CD4-positive, alpha-beta T cell treated with Interleukin-1 beta for 1 hour (primary cell): Measurements from ENCODE around the gene IQGAP1.
A peak's percentile ranks its signal among the peaks of the same experiment; 100 is the strongest.
"Not testable (repeated sequence)": the region's sequence is repeated elsewhere in the genome, so short reads cannot be mapped to it uniquely, and the experiment has no call there.

ENCODE experiments used
- DNase-seq, 2 donors: peaks; one replicate each; pipeline ENCODE4 v3.0.0-alpha.2; 2020 to 2022

IQGAP1 gene

DNA sequence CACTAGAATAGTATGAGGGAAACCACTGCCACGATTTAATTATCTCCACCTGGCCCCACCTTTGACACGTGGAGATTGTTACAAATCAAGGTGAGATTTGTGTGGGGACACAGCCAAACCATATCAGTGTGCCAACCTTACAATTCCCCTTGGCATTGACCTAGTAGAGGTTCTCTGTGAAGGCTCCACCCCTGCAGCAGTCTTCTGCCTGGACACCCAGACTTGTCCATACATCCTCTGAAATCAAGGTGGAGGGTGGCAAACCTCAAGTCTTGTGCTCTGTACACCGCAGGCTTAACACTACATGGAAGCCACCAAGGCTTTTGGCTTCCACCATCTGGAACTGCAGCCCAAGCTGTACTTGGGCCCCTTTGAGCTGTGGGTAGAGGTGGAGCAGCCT, 8.8 kb upstream of the IQGAP1 start:
- DNase-seq: no peak

DNA sequence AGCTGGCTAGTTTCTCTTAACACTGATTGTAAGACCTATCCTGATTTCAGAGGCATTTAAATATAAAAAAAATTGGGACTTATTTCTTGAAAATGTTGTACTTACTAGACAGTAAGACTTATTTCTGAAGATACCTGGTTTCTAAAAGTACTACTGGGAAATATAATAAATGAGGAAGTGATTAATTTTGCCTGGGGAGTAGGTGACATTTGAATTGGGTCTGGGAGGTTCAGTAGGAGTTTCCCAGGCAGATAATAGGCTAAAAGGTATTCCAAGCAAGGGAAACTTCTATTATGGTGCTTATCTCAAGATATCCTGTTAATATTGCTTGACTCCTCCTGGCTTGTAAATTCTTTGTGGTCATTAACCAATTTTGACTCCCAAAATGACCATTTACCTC, 6.5 kb upstream of the IQGAP1 start:
- DNase-seq: no peak

DNA sequence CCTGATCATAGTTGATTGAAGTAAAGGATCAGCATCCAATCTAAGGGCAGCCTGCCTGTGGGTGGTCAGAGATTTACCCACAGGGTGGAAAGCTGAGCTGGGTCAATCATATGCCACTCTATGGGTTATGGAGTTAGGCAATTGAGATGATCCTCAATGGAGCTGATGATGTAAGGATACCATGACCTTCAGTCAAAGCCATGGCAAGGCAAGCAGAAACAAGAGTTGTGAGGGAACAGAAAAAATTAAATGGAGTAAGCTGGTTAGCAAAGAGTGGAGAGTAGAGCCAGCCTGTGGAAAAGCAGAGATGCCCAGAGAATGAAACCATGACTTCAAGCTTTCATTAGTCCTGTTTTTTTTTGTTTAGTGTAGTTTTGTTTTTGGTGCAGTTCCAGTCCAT, 5.7 kb upstream of the IQGAP1 start:
- DNase-seq: no peak

DNA sequence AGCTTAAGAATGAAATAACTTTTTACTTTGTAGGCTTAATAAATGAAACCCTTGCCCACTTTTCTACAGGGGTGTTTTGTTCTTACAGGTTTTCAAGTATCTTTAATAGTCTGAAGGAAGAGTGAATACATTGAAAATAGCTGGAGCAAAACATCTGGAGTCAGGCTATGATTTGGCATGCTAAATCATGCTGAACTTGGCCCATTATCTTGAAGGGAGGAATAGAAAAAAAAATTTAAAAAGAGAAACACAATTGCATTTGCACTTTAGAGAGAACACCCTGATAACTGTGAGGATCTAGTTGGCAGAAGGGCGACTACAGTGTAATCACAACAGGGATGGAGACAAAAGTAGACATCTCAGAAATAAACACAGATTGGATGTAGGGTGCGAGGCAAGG, 1.8 kb upstream of the IQGAP1 start:
- no peak for DNase-seq

DNA sequence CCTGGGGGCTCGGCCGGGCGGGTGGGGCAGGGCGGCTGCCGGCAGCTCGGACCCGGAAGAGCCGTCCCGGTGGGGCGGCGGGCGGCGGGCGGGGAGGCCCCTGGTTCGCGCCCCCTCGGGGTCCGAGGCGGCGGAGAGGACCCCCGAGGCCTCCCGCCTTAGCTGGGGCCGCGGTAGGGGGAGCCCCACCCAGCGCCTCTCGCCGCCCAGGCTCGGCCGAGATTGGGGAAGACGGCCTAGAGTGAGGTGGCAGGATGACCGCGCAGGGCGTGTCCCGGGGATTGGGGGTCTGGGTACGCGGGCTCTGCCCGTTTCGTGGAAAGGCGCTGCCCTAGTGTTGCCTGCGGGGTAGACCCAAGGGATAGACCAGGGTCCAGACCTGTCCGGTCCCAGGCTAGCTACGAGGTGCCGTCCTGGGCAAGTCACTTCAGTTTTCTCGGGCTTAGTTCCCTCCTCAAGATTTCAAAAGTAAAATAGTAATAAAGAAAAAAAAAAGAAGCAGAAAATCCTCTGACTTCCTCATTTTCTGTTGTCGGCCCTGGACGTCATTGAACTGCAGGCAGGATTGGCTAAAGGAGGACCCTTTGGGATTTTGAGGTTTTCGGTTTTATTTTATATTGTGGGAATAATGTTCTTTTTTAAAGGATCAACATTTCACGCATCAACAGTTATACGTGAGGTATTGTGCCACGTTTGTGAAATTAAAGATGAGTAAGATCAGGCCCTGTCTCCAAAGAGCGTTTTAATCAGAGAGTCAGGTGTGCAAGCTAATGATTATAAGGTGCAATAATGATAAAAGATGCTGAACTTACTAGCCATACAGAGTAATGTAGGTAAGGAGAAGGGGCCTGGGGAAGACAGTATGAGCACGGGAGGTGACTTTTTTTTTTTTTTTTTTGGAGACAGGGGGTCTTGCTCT, 679 bp downstream of the IQGAP1 start:
- DNase-seq: peak; percentile 60 to 77

DNA sequence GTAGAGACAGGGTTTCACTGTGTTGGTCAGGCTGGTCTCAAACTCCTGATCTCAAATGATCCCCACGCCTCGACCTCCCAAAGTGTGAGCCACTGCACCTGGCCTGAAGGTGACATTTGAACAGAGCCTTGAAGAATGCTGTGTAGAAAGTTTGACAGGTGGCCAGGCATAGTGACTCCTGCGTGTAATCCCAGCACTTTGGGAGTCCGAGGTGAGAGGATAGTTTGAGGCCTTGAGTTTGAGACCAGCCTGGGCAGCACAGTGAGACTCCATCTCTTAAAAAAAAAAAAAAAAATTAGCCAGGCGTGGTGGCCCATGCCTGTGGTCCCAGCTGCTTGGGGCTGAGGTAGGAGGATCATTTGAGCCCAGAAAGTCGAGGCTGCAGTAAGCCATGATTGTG, 1.5 kb downstream of the IQGAP1 start:
- DNase-seq: no peak

DNA sequence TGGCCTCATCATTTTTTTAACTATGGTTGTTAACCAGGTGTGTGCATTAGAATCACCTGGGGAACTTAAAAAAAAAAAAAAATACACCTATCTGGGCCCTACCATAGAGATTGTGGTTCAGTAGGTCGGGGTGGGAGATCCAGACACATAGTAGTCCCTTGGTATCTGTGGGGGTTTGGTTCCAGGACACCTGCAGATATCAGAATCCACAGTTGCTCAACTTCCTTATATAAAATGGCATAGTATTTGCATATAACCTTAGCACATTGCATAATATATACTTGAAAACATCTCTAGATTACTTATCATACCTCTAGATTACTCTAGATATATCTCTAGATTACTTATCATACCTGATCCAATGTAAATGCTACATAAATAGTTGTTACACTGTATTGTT, 5.0 kb downstream of the IQGAP1 start:
- DNase-seq: no peak

DNA sequence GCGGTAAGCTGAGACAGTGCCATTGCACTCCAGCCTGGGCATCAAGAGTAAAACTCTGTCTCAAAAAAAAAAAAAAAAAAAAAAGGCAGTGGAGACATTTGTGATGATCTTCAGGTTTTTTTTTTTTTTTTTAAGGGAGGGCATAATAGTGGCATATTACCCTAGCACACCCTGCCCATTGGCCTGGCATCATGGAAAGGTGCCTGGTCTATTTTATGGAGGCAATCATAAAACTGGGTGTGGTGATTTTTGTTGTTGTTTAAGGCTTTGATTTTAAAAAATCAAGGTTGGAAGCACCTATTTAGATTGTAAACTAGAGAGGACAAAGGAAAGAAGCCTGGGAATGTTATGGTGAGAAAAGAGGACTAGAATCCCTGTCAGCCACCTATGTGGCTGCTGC, 6.0 kb downstream of the IQGAP1 start:
- no peak for DNase-seq

DNA sequence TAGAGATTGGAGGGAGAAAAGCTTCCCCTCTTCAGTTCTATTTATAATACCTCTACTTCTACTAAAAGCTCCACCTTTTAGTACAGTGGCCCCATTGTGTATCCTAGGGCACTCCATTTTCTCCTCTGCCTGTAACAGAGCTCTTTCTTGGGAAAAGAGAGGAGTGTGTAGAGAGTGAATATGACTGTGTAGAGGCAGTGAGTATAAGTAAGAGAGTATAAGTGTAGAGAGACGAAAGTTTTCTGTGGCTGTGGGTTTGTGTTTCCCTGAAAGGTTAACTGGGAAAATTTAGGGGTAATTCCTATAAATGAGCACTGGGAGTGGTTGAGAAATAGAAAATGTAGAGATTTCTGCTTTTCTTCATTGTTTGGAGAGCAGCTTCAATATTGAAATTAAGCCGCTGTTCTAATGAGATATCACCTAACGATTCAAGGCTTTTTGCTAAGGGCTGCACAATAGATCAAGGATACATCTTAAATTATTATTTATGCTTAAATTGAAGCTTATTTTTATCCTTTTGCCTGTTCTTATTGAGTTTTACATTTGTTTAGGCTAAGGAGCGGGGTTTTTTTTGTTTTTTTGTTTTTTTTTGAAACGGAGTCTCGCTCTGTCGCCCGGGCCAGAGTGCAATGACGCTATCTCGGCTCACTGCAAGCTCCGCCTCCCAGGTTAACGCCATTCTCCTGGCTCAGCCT, 6.9 kb downstream of the IQGAP1 start:
- DNase-seq: no peak

DNA sequence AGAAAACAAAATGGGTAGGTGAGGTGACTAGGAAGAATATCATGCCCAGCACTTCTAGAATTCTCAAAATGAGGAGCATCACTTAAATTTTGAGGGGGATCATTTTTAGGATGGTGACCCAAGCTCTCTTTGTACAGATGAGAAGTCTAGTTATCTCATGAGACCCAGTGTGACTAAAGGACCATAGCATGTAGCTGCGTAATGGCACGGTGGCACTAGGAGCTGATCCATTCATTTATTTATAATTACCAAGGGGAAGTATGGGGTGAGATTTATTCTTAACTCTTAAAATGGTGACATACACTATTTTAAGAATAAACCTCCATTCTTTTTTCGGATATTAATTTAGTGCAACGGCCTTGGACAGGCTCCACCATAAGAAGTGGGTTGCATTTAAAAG, 8.3 kb downstream of the IQGAP1 start:
- no peak for DNase-seq

DNA sequence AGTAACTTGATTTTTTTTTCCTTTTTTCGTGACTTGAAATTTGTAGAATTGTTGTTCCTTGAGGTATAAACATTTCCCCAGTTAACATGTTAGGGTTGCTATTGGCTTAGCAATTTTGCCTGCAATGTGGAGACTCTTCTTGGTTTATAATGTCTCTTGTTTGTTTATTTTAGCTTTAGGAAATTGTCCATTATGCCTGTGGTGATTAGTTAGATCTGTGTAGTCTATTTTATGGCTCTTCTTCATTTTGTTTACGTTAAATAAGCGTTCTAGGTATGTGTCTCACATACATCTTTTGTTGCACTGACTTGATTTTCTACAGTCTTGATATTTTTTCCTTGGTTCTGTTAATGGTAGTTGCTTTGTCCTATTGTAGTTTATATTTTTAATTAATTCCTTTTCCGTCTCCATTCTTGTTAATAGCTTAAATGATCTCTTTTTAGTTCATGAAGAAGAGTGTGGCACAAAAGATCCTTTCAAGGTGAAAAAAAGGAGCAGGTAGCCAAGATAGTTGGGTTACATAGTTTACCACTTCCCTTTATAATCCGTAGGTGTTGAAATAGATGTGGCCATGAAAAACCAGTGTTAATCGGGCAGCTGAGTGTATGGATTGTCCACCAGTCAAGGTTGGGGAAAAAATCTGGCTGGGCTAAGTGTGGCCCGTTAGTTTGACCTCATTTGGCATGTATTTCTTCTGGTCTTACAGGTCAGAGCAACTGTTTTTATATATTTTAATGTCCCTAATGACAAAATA, 12.1 kb downstream of the IQGAP1 start:
- peak in 1 of 2 donors; percentile 48 for DNase-seq

DNA sequence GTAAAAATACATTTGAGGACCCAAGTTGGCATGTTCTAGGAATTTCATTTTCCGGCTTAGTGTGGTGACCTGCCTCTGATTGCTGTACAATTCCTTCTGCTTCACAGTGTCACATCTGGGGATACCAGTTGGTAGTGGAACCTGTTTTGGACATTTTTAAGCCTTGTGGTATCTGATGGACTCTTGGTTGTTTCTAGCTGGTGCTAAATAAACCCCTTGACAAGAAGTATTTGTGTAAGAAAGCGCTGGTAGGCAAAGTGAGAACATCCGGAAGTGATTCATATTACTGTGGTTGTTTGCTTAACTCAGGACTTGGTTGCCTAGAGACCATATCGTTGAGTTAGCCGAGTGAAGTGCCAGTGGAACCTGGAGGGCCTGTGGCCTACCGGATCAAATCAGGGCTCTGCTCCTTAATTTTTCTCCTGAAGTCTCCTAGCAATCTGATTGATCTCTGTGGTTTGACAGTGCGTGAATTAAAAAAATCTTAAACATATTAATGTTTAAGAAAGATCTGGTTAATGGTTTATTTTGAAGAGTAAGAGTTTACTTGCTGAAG, 12.8 kb downstream of the IQGAP1 start:
- DNase-seq: peak; percentile 87 to 90

DNA sequence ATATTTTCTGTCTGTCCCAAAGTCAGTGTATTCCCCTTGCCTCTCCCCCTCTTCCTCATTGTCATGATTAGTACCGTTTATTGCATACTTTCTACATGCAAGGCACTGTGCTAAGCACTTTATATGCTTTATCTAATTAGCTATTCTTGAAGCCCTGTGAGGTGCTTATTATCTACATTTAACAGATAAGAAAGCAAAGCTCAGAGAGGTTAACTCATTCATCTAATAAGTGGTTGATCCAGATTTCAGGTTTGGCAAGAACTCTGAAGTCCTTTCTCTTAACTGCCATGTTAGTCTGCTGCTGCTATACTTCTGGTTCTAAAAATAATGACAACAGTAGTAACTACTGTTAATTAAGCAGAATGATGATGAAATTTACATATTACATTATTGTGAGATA, 13.5 kb downstream of the IQGAP1 start:
- no peak for DNase-seq

DNA sequence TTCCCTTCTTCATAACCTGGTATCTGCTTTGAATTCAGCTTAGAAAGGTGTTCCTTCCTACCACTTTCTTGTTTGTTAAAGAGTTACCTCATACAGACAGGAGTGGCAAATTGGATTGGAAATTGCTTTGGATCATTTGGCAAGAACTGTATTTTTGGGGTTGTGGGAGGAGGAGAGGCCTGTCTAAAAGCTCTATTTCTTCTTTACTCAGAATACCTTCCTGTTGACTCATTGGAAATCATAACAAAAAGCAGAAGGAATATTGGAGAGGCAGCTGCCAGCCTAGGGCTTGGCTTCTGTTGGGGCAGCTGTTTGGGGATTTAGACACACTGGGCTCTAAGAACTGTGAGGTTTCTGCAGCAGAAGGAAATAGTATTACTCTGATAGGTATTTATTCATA, 14.2 kb downstream of the IQGAP1 start:
- peak in 1 of 2 donors; percentile 36 for DNase-seq

DNA sequence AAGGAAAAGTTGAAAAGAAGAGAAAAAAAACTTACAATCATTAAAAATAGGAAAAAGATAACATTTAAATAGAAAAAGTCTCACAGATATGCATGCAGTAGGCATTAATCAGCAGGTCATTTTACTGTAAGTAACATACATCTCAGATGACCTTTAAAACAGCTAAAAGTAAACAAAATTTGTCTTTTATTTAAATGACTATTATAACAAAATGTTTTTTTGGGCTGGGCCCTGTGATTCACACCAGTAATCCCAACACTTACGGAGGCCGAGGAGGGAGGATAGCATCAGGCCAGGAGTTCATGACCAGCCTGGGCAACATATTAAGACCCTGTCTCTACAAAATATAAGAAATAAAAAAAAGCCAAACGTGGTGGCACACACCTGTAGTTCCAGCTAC, 14.7 kb downstream of the IQGAP1 start:
- no peak for DNase-seq

DNA sequence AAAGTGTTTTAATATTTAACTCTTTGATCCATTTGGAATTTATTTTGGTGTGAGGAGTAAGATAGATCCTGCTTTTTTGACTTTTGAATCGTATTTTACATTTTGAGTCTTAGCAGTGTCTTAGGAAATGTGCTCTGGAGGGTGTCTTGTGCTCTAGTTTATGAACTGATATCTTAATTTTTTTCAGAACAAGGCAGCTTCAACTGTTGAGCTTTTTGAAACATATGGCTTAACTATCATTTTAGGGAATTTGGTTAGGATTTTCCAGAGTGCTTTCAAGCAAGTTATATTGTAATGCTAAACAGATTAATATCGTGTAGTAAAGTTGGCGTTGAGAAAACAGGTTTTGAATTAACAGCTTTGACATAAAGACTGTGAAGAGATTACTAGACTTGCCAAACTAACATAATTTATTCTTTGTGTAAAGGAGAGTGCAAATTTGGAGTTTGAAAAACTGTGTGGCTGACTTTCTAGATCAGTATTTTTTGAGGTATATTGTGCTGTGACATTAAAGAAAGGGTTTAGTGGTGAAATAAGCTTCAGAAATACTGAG, 17.1 kb downstream of the IQGAP1 start:
- no peak for DNase-seq

DNA sequence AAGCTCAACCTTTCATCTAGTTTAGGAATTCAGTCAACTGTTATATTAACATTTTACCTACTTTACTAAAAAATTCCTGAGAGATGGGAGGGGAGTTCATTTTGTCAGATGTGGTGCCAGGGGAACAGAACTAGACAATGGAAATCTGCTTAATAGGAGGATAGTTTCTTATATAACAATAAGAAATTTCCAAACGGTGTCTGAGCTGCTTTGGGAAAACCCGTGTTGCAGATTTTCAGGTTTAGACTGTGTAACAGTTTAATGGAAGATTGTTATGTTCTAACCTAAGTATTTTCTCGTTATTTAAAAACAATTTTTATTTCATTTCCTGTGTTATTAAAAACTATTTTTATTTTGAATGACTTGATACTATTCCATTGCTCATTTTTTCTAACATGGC, 19.3 kb downstream of the IQGAP1 start:
- no peak for DNase-seq

DNA sequence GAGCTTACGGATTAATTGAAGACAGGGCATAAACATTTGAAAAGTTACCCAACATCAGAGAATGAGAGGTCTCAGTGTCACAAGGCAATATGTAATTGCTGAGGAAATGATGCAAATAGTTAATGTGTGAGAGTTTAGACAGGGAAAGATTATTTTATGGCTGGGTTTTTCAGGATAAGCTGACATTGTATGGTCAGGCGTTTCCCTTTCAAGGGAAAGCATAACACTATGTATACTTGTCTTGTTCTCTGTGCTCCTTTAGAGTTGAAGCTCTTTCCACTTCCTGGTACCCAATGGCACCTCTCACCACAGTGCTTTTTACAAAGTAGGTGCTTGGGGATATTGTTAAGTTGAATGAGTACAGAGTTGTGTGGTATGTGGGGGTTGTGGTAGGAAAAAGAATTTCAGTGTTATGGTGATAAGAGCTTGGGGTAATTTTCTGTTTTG, 19.9 kb downstream of the IQGAP1 start:
- peak; percentile 32 to 64 for DNase-seq

DNA sequence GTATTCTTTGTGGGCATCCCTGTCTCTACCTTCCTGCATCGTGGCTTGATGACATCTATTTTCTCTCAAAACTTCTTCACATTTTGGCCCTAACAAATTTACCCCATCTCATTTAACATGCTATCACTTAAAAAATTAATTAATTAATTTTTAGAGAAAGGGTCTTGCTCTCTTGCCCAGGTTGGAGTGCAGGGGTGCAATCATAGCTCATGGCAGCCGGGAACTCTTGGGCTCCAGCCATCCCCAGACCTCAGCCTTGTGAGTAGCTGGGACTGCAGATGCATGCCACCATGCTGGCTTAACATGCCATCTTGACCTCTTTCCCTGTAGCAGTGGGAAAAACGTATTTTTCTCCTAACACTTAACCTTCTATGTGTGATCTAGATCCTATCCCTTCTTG, 20.6 kb downstream of the IQGAP1 start:
- no peak for DNase-seq

DNA sequence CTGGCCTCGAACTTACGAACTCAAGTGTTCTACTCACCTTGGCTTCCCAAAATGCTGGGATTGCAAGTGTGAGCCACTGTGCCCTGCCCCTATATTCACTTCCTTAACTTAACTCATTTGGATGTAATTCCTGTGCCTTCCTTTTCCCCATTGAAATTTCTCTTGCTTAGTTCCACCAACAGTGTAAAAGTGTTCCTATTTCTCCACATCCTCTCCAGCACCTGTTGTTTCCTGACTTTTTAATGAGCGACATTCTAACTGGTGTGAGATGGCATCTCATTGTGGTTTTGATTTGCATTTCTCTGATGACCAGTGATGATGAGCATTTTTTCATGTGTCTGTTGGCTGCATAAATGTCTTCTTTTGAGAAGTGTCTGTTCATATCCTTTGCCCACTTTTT, 21.5 kb downstream of the IQGAP1 start:
- not testable (repeated sequence) for DNase-seq

DNA sequence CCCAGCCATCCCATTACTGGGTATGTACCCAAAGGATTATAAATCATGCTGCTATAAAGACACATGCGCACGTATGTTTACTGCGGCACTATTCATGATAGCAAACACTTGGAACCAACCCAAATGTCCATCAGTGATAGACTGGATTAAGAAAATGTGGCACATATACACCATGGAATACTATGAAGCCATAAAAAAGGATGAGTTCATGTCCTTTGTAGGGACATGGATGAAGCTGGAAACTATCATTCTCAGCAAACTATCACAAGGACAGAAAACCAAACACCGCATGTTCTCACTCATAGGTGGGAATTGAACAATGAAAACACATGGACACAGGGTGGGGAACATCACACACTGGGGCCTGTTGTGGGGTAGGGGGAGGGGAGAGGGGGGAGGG, 22.3 kb downstream of the IQGAP1 start:
- not testable (repeated sequence) for DNase-seq

DNA sequence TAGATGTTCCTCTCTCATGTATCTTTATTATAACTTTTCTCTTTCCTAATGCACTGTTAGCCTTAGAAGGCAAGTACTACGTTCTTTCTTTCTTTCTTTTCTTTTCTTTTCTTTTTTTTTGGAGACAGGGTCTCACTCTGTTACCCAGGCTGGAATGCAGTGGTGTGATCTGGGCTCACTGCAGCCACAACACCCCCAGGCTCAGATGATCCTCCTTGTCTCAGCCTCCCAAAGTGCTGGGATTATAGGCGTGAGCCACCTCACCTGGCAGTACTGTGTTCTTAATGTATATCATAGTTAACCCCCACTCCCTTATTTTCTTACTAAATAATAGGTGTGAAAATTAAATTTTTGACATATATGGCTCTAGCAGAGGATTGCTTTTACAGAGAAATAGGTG, 23.1 kb downstream of the IQGAP1 start:
- no peak for DNase-seq
